HepG2 (cell line): ENCODE results near the gene TMEM185B. TPM values are rescaled to one million over a fixed set of nuclear protein-coding genes. Genes with fewer than 3 reads are reported as not detected.

Source experiments
- CAMTA2 ChIP-seq: sonication (generic); formaldehyde crosslinking; IDR thresholded peaks from 2 replicates; pipeline ENCODE4 v1.4.0; 2020; ENCODE audit warnings: mild to moderate bottlenecking, missing genetic modification reagents, borderline replicate concordance
- CEBPB ChIP-seq: IDR thresholded peaks from 2 replicates; pipeline ENCODE4 v1.6.1; 2011; ENCODE audit warnings: low read depth, low read length, improper control_type of control experiment, borderline replicate concordance
- FLYWCH1 ChIP-seq: sonication (generic); formaldehyde crosslinking; IDR thresholded peaks from 2 replicates; pipeline ENCODE4 v1.8.1; 2023; ENCODE audit warnings: mild to moderate bottlenecking, missing genetic modification reagents
- FOXA1 ChIP-seq, 2 experiments: fragments of 450-650 bp in 1 of 2; sonication (generic) in 1 of 2; formaldehyde crosslinking in 1 of 2; IDR thresholded peaks; 2 replicates each; pipeline versions ENCODE4 v1.4.0 to v1.6.1; 2016 to 2020; ENCODE audit warnings: missing genetic modification reagents in 1 of 2
- HIVEP1 ChIP-seq: sonication (generic); formaldehyde crosslinking; IDR thresholded peaks from 2 replicates; pipeline ENCODE4 v1.4.0; 2020; ENCODE audit warnings: mild to moderate bottlenecking, missing genetic modification reagents
- MBD4 ChIP-seq: IDR thresholded peaks from 2 replicates; pipeline ENCODE4 v1.6.1; 2012; ENCODE audit warnings: low read length, inconsistent platforms, borderline replicate concordance
- NCOR1 ChIP-seq: fragments of 200-600 bp; sonication (generic); IDR thresholded peaks from 2 replicates; pipeline ENCODE4 v1.7.0; 2017; ENCODE audit warnings: antibody characterized with exemption, low read length, borderline replicate concordance
- NFKB2 ChIP-seq: sonication (generic); formaldehyde crosslinking; IDR thresholded peaks from 2 replicates; pipeline ENCODE4 v1.4.0; 2020; ENCODE audit warnings: missing genetic modification reagents, borderline replicate concordance
- PPARG ChIP-seq: conservative IDR thresholded peaks from 2 replicates; pipeline ENCODE4 v1.6.1; 2016; ENCODE audit warnings: missing biosample characterization, missing genetic modification reagents
- SNAI1 ChIP-seq: sonication (generic); formaldehyde crosslinking; IDR thresholded peaks from 2 replicates; pipeline ENCODE4 v1.5.0; 2020; ENCODE audit warnings: mild to moderate bottlenecking, missing genetic modification reagents, borderline replicate concordance
- YEATS4 ChIP-seq: sonication (generic); formaldehyde crosslinking; IDR thresholded peaks from 2 replicates; pipeline ENCODE4 v1.4.0; 2020; ENCODE audit warnings: missing genetic modification reagents, borderline replicate concordance
- YY1 ChIP-seq: IDR thresholded peaks from 2 replicates; pipeline ENCODE4 v1.6.1; 2011; ENCODE audit warnings: low read length, low read depth, moderate library complexity, mild to moderate bottlenecking; ENCODE audit not compliant: insufficient read depth, insufficient replicate concordance
- ZC3H4 ChIP-seq: sonication (generic); formaldehyde crosslinking; IDR thresholded peaks from 2 replicates; pipeline ENCODE4 v1.4.0; 2020; ENCODE audit warnings: missing genetic modification reagents, borderline replicate concordance
- ZEB1 ChIP-seq: IDR thresholded peaks from 2 replicates; pipeline ENCODE4 v1.6.1; 2012; ENCODE audit warnings: mild to moderate bottlenecking, low read depth, inconsistent platforms; ENCODE audit not compliant: insufficient replicate concordance
- ZNF180 ChIP-seq: sonication (generic); formaldehyde crosslinking; IDR thresholded peaks from 2 replicates; pipeline ENCODE4 v1.4.0; 2020; ENCODE audit warnings: low read depth, missing genetic modification reagents, borderline replicate concordance
- ZNF207 ChIP-seq: fragments of 450-650 bp; IDR thresholded peaks from 2 replicates; pipeline ENCODE4 v1.6.1; 2016; ENCODE audit warnings: antibody characterized with exemption, borderline replicate concordance
- ZNF841 ChIP-seq: sonication (generic); formaldehyde crosslinking; IDR thresholded peaks from 2 replicates; pipeline ENCODE4 v1.8.1; 2023; ENCODE audit warnings: missing genetic modification reagents, borderline replicate concordance
- polyA plus RNA-seq, 8 experiments: library from polyadenylated mRNA; depleted of rRNA in 3 of 8; stranded (reverse) in 7 of 8; unstranded in 1 of 8; fragments of >200 nt; fragmentation: Illumina TruSeq in 4 of 8; extraction: Trizol in 4 of 8; gene quantifications; 2 replicates each; pipeline versions ENCODE4 v1.2.1 to v1.2.3, GENCODE V29; 2011 to 2016; ENCODE audit warnings: low read depth in 4 of 8, missing spikeins in 1 of 8, mixed read lengths in 1 of 8; ENCODE audit not compliant: insufficient read depth in 1 of 8
- total RNA-seq, 5 experiments: library from RNA; depleted of rRNA; stranded (reverse); fragments of >200 nt; fragmentation: Illumina TruSeq; extraction: Trizol; gene quantifications; 2 replicates each; pipeline ENCODE4 v1.2.3, GENCODE V29; 2016; ENCODE audit warnings: low read depth in 1 of 5
- TF ChIP-seq, protein P1 (sequence below): sonication (generic); formaldehyde crosslinking; IDR thresholded peaks from 2 replicates; pipeline ENCODE4 v1.9.0; 2021; ENCODE audit warnings: missing genetic modification reagents, mild to moderate bottlenecking, borderline replicate concordance
- TF ChIP-seq, protein P2 (sequence below): sonication (generic); formaldehyde crosslinking; IDR thresholded peaks from 2 replicates; pipeline ENCODE4 v1.8.0; 2022; ENCODE audit warnings: mild to moderate bottlenecking, missing genetic modification reagents, moderate library complexity
- TF ChIP-seq, protein P3 (sequence below): sonication (generic); formaldehyde crosslinking; IDR thresholded peaks from 2 replicates; pipeline ENCODE4 v1.4.0; 2020; ENCODE audit warnings: missing genetic modification reagents, mild to moderate bottlenecking, borderline replicate concordance
- TF ChIP-seq, protein P4 (sequence below): sonication (generic); formaldehyde crosslinking; IDR thresholded peaks from 2 replicates; pipeline ENCODE4 v1.4.0; 2020; ENCODE audit warnings: missing genetic modification reagents, low read depth, mild to moderate bottlenecking, borderline replicate concordance

TMEM185B gene
- total and polyA plus RNA-seq, 2 of the 13 experiments (the other 11 are each of a cell fraction or from before 2014, with no cell fraction given): 5.6 to 7.0 TPM

DNA sequence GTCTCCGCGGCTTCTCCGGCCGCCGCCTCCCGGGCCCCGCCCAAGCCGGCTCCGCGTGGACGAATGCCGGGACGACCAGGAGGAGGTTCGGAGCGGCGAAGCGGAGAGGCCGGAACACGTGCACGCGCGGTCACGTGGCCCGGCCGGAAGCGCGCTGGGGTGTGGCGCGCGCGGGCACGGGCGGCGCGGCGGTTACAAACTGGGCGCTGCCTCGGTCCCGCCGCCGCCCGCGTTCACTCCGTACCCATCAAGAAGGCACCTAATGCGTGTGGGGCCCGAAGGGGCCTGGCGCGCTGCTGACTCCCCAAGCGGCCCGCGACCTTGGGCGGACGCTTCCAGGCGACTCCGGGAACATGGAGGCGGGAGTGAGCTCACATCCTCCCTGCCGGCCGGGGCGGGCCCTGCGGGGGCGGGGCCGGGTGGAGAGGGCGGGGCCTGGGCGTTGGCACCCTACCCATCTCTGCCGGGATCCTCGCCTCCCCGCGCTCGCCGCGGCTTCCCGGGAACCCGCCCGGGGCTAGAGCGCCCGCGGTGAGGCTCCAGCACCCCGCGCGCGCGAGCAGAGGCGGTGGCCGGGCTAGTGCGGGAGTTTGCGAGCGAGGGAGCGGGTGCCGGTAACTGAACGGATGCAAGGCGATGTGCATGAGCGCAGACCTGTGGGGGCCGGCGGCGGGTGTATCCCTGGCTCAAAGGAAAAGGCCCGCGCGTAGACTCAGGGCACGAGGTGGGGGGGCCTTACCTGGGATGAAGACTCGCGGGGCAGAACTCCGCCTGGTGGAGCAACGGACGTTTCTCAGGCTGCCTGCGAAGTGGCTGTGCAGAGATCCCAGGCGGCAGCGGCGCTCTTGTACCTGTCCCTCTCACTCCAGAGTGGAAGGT is at the start of gene TMEM185B (continued):
- TF ChIP-seq, protein P1, sequence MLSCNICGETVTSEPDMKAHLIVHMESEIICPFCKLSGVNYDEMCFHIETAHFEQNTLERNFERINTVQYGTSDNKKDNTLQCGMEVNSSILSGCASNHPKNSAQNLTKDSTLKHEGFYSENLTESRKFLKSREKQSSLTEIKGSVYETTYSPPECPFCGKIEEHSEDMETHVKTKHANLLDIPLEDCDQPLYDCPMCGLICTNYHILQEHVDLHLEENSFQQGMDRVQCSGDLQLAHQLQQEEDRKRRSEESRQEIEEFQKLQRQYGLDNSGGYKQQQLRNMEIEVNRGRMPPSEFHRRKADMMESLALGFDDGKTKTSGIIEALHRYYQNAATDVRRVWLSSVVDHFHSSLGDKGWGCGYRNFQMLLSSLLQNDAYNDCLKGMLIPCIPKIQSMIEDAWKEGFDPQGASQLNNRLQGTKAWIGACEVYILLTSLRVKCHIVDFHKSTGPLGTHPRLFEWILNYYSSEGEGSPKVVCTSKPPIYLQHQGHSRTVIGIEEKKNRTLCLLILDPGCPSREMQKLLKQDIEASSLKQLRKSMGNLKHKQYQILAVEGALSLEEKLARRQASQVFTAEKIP (CRISPR knock-in tag): no peak
- TF ChIP-seq ZNF841 (CRISPR knock-in tag) (no peak), NFKB2 (no peak), PPARG (no peak), NCOR1 (no peak), CEBPB (no peak), ZEB1 (no peak), YY1 (peak; percentile 72), CAMTA2 (no peak), ZNF207 (no peak), ZNF180 (CRISPR knock-in tag) (no peak), FOXA1 (IDR thresholded peaks at IDR 0.05) (no peak), FOXA1 (CRISPR knock-in tag; IDR thresholded peaks at IDR 0.05) (no peak), SNAI1 (no peak), FLYWCH1 (no peak), YEATS4 (CRISPR knock-in tag) (peak; percentile 39; the same call in 1 of the 2 replicates), HIVEP1 (CRISPR knock-in tag) (no peak), MBD4 (no peak), ZC3H4 (CRISPR knock-in tag) (0 out of 2 replicates have a peak, but pooled peaks have one; percentile 14)
- TF ChIP-seq, protein P2, sequence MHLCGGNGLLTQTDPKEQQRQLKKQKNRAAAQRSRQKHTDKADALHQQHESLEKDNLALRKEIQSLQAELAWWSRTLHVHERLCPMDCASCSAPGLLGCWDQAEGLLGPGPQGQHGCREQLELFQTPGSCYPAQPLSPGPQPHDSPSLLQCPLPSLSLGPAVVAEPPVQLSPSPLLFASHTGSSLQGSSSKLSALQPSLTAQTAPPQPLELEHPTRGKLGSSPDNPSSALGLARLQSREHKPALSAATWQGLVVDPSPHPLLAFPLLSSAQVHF (CRISPR knock-in tag): no peak
- TF ChIP-seq, protein P3, sequence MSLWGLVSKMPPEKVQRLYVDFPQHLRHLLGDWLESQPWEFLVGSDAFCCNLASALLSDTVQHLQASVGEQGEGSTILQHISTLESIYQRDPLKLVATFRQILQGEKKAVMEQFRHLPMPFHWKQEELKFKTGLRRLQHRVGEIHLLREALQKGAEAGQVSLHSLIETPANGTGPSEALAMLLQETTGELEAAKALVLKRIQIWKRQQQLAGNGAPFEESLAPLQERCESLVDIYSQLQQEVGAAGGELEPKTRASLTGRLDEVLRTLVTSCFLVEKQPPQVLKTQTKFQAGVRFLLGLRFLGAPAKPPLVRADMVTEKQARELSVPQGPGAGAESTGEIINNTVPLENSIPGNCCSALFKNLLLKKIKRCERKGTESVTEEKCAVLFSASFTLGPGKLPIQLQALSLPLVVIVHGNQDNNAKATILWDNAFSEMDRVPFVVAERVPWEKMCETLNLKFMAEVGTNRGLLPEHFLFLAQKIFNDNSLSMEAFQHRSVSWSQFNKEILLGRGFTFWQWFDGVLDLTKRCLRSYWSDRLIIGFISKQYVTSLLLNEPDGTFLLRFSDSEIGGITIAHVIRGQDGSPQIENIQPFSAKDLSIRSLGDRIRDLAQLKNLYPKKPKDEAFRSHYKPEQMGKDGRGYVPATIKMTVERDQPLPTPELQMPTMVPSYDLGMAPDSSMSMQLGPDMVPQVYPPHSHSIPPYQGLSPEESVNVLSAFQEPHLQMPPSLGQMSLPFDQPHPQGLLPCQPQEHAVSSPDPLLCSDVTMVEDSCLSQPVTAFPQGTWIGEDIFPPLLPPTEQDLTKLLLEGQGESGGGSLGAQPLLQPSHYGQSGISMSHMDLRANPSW: no peak
- TF ChIP-seq, protein P4, sequence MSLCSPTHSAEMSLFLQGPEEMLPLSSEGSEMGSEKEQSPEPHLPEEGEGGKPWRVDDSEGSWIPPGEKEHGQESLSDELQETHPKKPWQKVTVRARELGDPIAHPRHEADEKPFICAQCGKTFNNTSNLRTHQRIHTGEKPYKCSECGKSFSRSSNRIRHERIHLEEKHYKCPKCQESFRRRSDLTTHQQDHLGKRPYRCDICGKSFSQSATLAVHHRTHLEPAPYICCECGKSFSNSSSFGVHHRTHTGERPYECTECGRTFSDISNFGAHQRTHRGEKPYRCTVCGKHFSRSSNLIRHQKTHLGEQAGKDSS (CRISPR knock-in tag): no peak
